K562 (cell line): ENCODE data around the gene TTLL3. TPM values are rescaled to one million over a fixed set of nuclear protein-coding genes. Genes with fewer than 3 reads are reported as not detected.

ENCODE experiments used
- AFF1 ChIP-seq, 2 experiments: fragments of 450-650 bp; IDR thresholded peaks; 2 replicates each; pipeline ENCODE4 v1.6.1; 2018; ENCODE audit warnings: mild to moderate bottlenecking in 2 of 2, low read depth in 1 of 2; ENCODE audit not compliant: partially characterized antibody in 2 of 2
- CEBPG ChIP-seq, 3 experiments: fragments of 200-800 bp in 1 of 3; sonication (Bioruptor generic) in 1 of 3; sonication (generic) in 1 of 3; formaldehyde crosslinking in 1 of 3; IDR thresholded peaks in 2 of 3; conservative IDR thresholded peaks in 1 of 3; 2 replicates each; pipeline versions ENCODE4 v1.6.1 to v1.8.0; 2016 to 2022; ENCODE audit warnings: missing compliant biosample characterization in 2 of 3, missing genetic modification characterization in 2 of 3, mild to moderate bottlenecking in 1 of 3, missing genetic modification reagents in 1 of 3
- IRF9 ChIP-seq: fragments of 450-650 bp; IDR thresholded peaks from 2 replicates; pipeline ENCODE4 v1.6.1; 2016; ENCODE audit warnings: missing biosample characterization, missing genetic modification characterization
- L3MBTL2 ChIP-seq: fragments of 450-650 bp; IDR thresholded peaks from 2 replicates; pipeline ENCODE4 v1.6.1; 2016; ENCODE audit warnings: mild to moderate bottlenecking, moderate library complexity
- NCOR1 ChIP-seq: fragments of 450-650 bp; IDR thresholded peaks from 2 replicates; pipeline ENCODE4 v1.6.1; 2016; ENCODE audit warnings: mild to moderate bottlenecking, moderate library complexity
- POLR3G ChIP-seq: IDR thresholded peaks from 2 replicates; pipeline ENCODE4 v1.6.1; 2011; ENCODE audit not compliant: insufficient read length, insufficient replicate concordance; ENCODE audit errors: extremely low read depth
- RFX7 ChIP-seq: fragments of 250-450 bp; sonication (Bioruptor Pico); IDR thresholded peaks from 2 replicates; pipeline ENCODE4 v1.5.1; 2021; ENCODE audit warnings: mild to moderate bottlenecking
- RHOXF2B ChIP-seq: fragments of 250-450 bp; sonication (Bioruptor Pico); conservative IDR thresholded peaks from 2 replicates; pipeline ENCODE4 v1.5.1; 2021
- SRF ChIP-seq, 2 experiments: fragments of 250-450, 450-650 bp in 1 of 2; sonication (Bioruptor Pico) in 1 of 2; sonication (generic) in 1 of 2; formaldehyde crosslinking; IDR thresholded peaks; 2 replicates each; pipeline versions ENCODE4 v1.5.0 to v1.5.1; 2020 to 2022; ENCODE audit warnings: mild to moderate bottlenecking in 1 of 2, missing genetic modification reagents in 1 of 2
- SRSF3 ChIP-seq: fragments of 200-400 bp; formaldehyde crosslinking; IDR thresholded peaks from 2 replicates; pipeline ENCODE4 v1.6.1; 2016; ENCODE audit warnings: mild to moderate bottlenecking, low read length, moderate library complexity; ENCODE audit not compliant: insufficient read depth
- TARDBP ChIP-seq: fragments of 450-650 bp; IDR thresholded peaks from 2 replicates; pipeline ENCODE4 v1.6.1; 2016
- TRIM28 ChIP-seq: fragments of 450-650 bp; IDR thresholded peaks from 2 replicates; pipeline ENCODE4 v1.6.1; 2017
- WHSC1 ChIP-seq: IDR thresholded peaks from one replicate; pipeline ENCODE4 v1.6.1; 2012; ENCODE audit warnings: low read length, control low read depth, inconsistent platforms
- ZNF232 ChIP-seq: sonication (generic); formaldehyde crosslinking; IDR thresholded peaks from 2 replicates; pipeline ENCODE4 v1.8.0; 2022; ENCODE audit warnings: mild to moderate bottlenecking, missing genetic modification reagents
- ZNF282 ChIP-seq: sonication (generic); formaldehyde crosslinking; IDR thresholded peaks from 2 replicates; pipeline ENCODE4 v1.8.1; 2023; ENCODE audit warnings: missing genetic modification reagents
- ZNF408 ChIP-seq: fragments of 250-450 bp; sonication (Bioruptor Pico); IDR thresholded peaks from 2 replicates; pipeline ENCODE4 v1.4.0; 2020; ENCODE audit warnings: low read depth, mild to moderate bottlenecking, moderate library complexity
- ZNF561 ChIP-seq: fragments of 450-650 bp; formaldehyde crosslinking; conservative IDR thresholded peaks from 2 replicates; pipeline ENCODE4 v1.4.0; 2020; ENCODE audit warnings: mild to moderate bottlenecking, moderate library complexity
- polyA plus RNA-seq, 8 experiments: library from polyadenylated mRNA; depleted of rRNA in 4 of 8; stranded (reverse) in 5 of 8; unstranded in 3 of 8; fragments of >200 nt; fragmentation: Nextera tagmentation in 2 of 8; fragmentation: Illumina TruSeq in 1 of 8; extraction: Ambion mirVana in 2 of 8; extraction: Trizol in 1 of 8; gene quantifications; 2 replicates each; pipeline versions ENCODE4 v1.2.1 to v1.2.3, GENCODE V29; 2011 to 2014; ENCODE audit warnings: inconsistent platforms in 1 of 8, missing spikeins in 1 of 8
- total RNA-seq, 7 experiments: library from RNA; depleted of rRNA in 6 of 7; stranded (reverse); fragments of >200 nt in 6 of 7; fragmentation: Illumina TruSeq in 2 of 7; extraction: Trizol in 2 of 7; gene quantifications; 2 replicates each; pipeline versions ENCODE4 v1.2.1 to v1.2.3, GENCODE V29; 2011 to 2021; ENCODE audit warnings: low replicate concordance in 1 of 7
- TF ChIP-seq, protein P1 (sequence below): fragments of 150-350 bp; conservative IDR thresholded peaks from 2 replicates; pipeline ENCODE4 v1.6.1; 2014; ENCODE audit warnings: low read length
- TF ChIP-seq, protein P2 (sequence below): fragments of 200-800 bp; sonication (Bioruptor generic); IDR thresholded peaks from 2 replicates; pipeline ENCODE4 v1.6.1; 2017; ENCODE audit warnings: missing genetic modification characterization, missing compliant biosample characterization

The TTLL3 gene
- total and polyA plus RNA-seq, 9 of the 15 experiments (the other 6 are each of a cell fraction or from before 2014, with no cell fraction given): 8.9 to 106 (median 33.2) TPM

- TF ChIP-seq RHOXF2B (CRISPR knock-in tag) (no peak), ZNF408 (no peak), ZNF282 (CRISPR knock-in tag) (no peak), ZNF232 (CRISPR knock-in tag) (no peak), ZNF561 (CRISPR knock-in tag) (no peak), SRSF3 (no peak), CEBPG (CRISPR knock-in tag; IDR thresholded peaks at IDR 0.05) (no peak), CEBPG (tag; conservative IDR thresholded peaks at IDR 0.05 in 1 of 2, IDR thresholded peaks at IDR 0.05 in 1 of 2) (no peak), POLR3G (no peak), NCOR1 (no peak), TARDBP (no peak), RFX7 (CRISPR knock-in tag) (no peak), WHSC1 (no peak), L3MBTL2 (peak; percentile 37), SRF (CRISPR knock-in tag; IDR thresholded peaks at IDR 0.05) (no peak), TRIM28 (no peak), AFF1 (IDR thresholded peaks at IDR 0.05; ENCODE audit: low read depth in 1 of 2, partially characterized antibody in 2 of 2) (no peak), IRF9 (tag) (no peak)
- TF ChIP-seq, protein P1, sequence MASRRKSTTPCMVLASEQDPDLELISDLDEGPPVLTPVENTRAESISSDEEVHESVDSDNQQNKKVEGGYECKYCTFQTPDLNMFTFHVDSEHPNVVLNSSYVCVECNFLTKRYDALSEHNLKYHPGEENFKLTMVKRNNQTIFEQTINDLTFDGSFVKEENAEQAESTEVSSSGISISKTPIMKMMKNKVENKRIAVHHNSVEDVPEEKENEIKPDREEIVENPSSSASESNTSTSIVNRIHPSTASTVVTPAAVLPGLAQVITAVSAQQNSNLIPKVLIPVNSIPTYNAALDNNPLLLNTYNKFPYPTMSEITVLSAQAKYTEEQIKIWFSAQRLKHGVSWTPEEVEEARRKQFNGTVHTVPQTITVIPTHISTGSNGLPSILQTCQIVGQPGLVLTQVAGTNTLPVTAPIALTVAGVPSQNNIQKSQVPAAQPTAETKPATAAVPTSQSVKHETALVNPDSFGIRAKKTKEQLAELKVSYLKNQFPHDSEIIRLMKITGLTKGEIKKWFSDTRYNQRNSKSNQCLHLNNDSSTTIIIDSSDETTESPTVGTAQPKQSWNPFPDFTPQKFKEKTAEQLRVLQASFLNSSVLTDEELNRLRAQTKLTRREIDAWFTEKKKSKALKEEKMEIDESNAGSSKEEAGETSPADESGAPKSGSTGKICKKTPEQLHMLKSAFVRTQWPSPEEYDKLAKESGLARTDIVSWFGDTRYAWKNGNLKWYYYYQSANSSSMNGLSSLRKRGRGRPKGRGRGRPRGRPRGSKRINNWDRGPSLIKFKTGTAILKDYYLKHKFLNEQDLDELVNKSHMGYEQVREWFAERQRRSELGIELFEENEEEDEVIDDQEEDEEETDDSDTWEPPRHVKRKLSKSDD: no peak
- TF ChIP-seq, protein P2, sequence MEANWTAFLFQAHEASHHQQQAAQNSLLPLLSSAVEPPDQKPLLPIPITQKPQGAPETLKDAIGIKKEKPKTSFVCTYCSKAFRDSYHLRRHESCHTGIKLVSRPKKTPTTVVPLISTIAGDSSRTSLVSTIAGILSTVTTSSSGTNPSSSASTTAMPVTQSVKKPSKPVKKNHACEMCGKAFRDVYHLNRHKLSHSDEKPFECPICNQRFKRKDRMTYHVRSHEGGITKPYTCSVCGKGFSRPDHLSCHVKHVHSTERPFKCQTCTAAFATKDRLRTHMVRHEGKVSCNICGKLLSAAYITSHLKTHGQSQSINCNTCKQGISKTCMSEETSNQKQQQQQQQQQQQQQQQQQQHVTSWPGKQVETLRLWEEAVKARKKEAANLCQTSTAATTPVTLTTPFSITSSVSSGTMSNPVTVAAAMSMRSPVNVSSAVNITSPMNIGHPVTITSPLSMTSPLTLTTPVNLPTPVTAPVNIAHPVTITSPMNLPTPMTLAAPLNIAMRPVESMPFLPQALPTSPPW (CRISPR knock-in tag): no peak
These were observed 40.4 kb upstream of the TTLL3 start, which contains the start of gene CAMK1 (continued) for GRCh38 chr3:9769426-9770275.
